ENCODE measurements around the gene VSTM2B.

VSTM2B gene

GRCh38 chr19:29515233-29515619, 10.6 kb upstream of the VSTM2B start:
- in situ Hi-C loops (cut with HindIII; ENCODE audit: low sequenced_read_pairs), result no loop called here

GRCh38 chr19:29515706-29516357, 10.0 kb upstream of the VSTM2B start:
- in situ Hi-C loops (cut with HindIII; ENCODE audit: low sequenced_read_pairs), result no loop called here

GRCh38 chr19:29516358-29516725, 9.5 kb upstream of the VSTM2B start:
- in situ Hi-C loops (cut with HindIII; ENCODE audit: low sequenced_read_pairs), result no loop called here

GRCh38 chr19:29516821-29517395, 8.9 kb upstream of the VSTM2B start:
- in situ Hi-C loops (cut with HindIII; ENCODE audit: low sequenced_read_pairs), result no loop called here

- in situ Hi-C loops (cut with HindIII; ENCODE audit: low sequenced_read_pairs), result no loop called here
Observed at GRCh38 chr19:29517412-29517811, 8.4 kb upstream of the VSTM2B start.

- in situ Hi-C loops (cut with HindIII; ENCODE audit: low sequenced_read_pairs), result no loop called here
Observed at GRCh38 chr19:29517946-29518345, 7.8 kb upstream of the VSTM2B start.

GRCh38 chr19:29519146-29519545, 6.6 kb upstream of the VSTM2B start:
- in situ Hi-C loops (cut with HindIII; ENCODE audit: low sequenced_read_pairs), result no loop called here

- in situ Hi-C loops (cut with HindIII; ENCODE audit: low sequenced_read_pairs), result no loop called here
Observed at GRCh38 chr19:29519931-29520330, 5.9 kb upstream of the VSTM2B start.

- in situ Hi-C loops (cut with HindIII; ENCODE audit: low sequenced_read_pairs), result no loop called here
Observed at GRCh38 chr19:29520390-29520789, 5.4 kb upstream of the VSTM2B start.

GRCh38 chr19:29521291-29522075, 4.3 kb upstream of the VSTM2B start:
- in situ Hi-C loops (cut with HindIII; ENCODE audit: low sequenced_read_pairs), result no loop called here

- in situ Hi-C loops (cut with HindIII; ENCODE audit: low sequenced_read_pairs), result no loop called here
Observed at GRCh38 chr19:29523568-29523967, 2.2 kb upstream of the VSTM2B start.

- in situ Hi-C loops (cut with HindIII; ENCODE audit: low sequenced_read_pairs), result no loop called here
Observed at GRCh38 chr19:29524201-29524911, 1.4 kb upstream of the VSTM2B start.

- in situ Hi-C loops (cut with HindIII; ENCODE audit: low sequenced_read_pairs), result loop anchor here (5.0 kb wide), 2 partner anchors 82 to 98 kb away; partner anchors contain the start of gene POP4
Observed at GRCh38 chr19:29524912-29525831, 622 bp upstream of the VSTM2B start.

- in situ Hi-C loops (cut with HindIII; ENCODE audit: low sequenced_read_pairs), result loop anchor here (5.0 kb wide), 2 partner anchors 80 to 100 kb away; partner anchors contain the start of gene POP4
Observed at GRCh38 chr19:29526730-29527499, 1.1 kb downstream of the VSTM2B start.

GRCh38 chr19:29527500-29528328, 1.9 kb downstream of the VSTM2B start:
- in situ Hi-C loops (cut with HindIII; ENCODE audit: low sequenced_read_pairs), result loop anchor here (5.0 kb wide), 2 partner anchors 80 to 100 kb away; partner anchors contain the start of gene POP4

GRCh38 chr19:29528350-29528945, 2.7 kb downstream of the VSTM2B start:
- in situ Hi-C loops (cut with HindIII; ENCODE audit: low sequenced_read_pairs), result loop anchor here (5.0 kb wide), 2 partner anchors 79 to 101 kb away; partner anchors contain the start of gene POP4

GRCh38 chr19:29528946-29529645, 3.3 kb downstream of the VSTM2B start:
- in situ Hi-C loops (cut with HindIII; ENCODE audit: low sequenced_read_pairs), result loop anchor here (5.0 kb wide), 2 partner anchors 78 to 102 kb away; partner anchors contain the start of gene POP4

Measured in endothelial cell of hepatic sinusoid (primary cell).